ENCODE data around the gene DNMT1. TPM values are rescaled to one million over a fixed set of nuclear protein-coding genes. Genes with fewer than 3 reads are reported as not detected.

The DNMT1 gene
- polyA plus RNA-seq, 10 donors: 56.0 to 95.6 (median 69.8) TPM

GRCh38 chr19:10095948-10096614 is 98.7 kb downstream of the DNMT1 start:
- peak; percentile 92 to 96 (median 95) for DNase-seq

- no peak for DNase-seq
Measured at GRCh38 chr19:10095622-10095947, 99.2 kb downstream of the DNMT1 start.

GRCh38 chr19:10093295-10094186 is 101.2 kb downstream of the DNMT1 start:
- no peak for DNase-seq

GRCh38 chr19:10092648-10093294 is 102.0 kb downstream of the DNMT1 start:
- DNase-seq: no peak

- no peak for DNase-seq
Measured at GRCh38 chr19:10091895-10092641, 102.7 kb downstream of the DNMT1 start.

- no peak for DNase-seq
Measured at GRCh38 chr19:10091370-10091687, 103.4 kb downstream of the DNMT1 start.

GRCh38 chr19:10089801-10090375 is 104.9 kb downstream of the DNMT1 start:
- no peak for DNase-seq

- no peak for DNase-seq
Measured at GRCh38 chr19:10088949-10089554, 105.7 kb downstream of the DNMT1 start.

- DNase-seq: no peak
Measured at GRCh38 chr19:10087296-10088061, 107.3 kb downstream of the DNMT1 start.

- peak in 2 of 3 donors; percentile 21 to 65 for DNase-seq
Measured at GRCh38 chr19:10086591-10087192, 108.1 kb downstream of the DNMT1 start.

- DNase-seq: peak; percentile 38 to 93 (median 83)
Measured at GRCh38 chr19:10085641-10086590, 108.8 kb downstream of the DNMT1 start, which contains the start of gene SHFL. Gene SHFL (plus strand): TSS chr19:10086317. CDS start chr19:10086428, 111 bp downstream.

GRCh38 chr19:10084803-10085202 is 110.0 kb downstream of the DNMT1 start:
- no peak for DNase-seq

- no peak for DNase-seq
Measured at GRCh38 chr19:10083911-10084310, 110.8 kb downstream of the DNMT1 start.

Other genes starting within 250 kb of the DNMT1 start
- gene COL5A3, start 184.4 kb downstream of the DNMT1 start, polyA plus RNA-seq (ENCODE audit: insufficient read length in 10 of 10): 100 to 1,000 TPM in 1 of 10 donors, 10 to 100 TPM in 9; 55.3 to 119 (median 78.8) TPM
- not detected for gene RDH8, start 181.5 kb downstream of the DNMT1 start, polyA plus RNA-seq (ENCODE audit: insufficient read length in 10 of 10)
- 10 to 100 TPM in 6 of 10 donors, 1 to 10 TPM in 4; 7.8 to 14.2 (median 10.6) TPM for gene SHFL, start 108.6 kb downstream of the DNMT1 start, polyA plus RNA-seq (ENCODE audit: insufficient read length in 10 of 10)
- 10 to 100 TPM in 3 of 10 donors, 1 to 10 TPM in 6, under 1 TPM in 1; 0.86 to 17.8 (median 7.6) TPM for gene ANGPTL6, start 92.3 kb downstream of the DNMT1 start, polyA plus RNA-seq (ENCODE audit: insufficient read length in 10 of 10)
- gene PPAN, start 88.6 kb downstream of the DNMT1 start, polyA plus RNA-seq (ENCODE audit: insufficient read length in 10 of 10): 10 to 100 TPM; 19.0 to 34.2 (median 25.3) TPM
- gene P2RY11, start 83.3 kb downstream of the DNMT1 start, polyA plus RNA-seq (ENCODE audit: insufficient read length in 10 of 10): 10 to 100 TPM in 2 of 10 donors, 1 to 10 TPM in 8; 7.1 to 10.5 (median 8.6) TPM
- 100 to 1,000 TPM; 195 to 257 (median 239) TPM for gene EIF3G, start 75.1 kb downstream of the DNMT1 start, polyA plus RNA-seq (ENCODE audit: insufficient read length in 10 of 10)
- 10 to 100 TPM in 9 of 10 donors, 1 to 10 TPM in 1; 8.9 to 16.5 (median 13.1) TPM for gene S1PR2, start 36.4 kb upstream of the DNMT1 start, polyA plus RNA-seq (ENCODE audit: insufficient read length in 10 of 10)
- gene MRPL4, start 57.3 kb upstream of the DNMT1 start, polyA plus RNA-seq (ENCODE audit: insufficient read length in 10 of 10): 10 to 100 TPM; 21.8 to 39.6 (median 30.0) TPM
- 10 to 100 TPM in 2 of 10 donors, 1 to 10 TPM in 8; 5.9 to 11.8 (median 7.3) TPM for gene ICAM1, start 76.2 kb upstream of the DNMT1 start, polyA plus RNA-seq (ENCODE audit: insufficient read length in 10 of 10)
- gene ICAM4, start 92.0 kb upstream of the DNMT1 start, polyA plus RNA-seq (ENCODE audit: insufficient read length in 10 of 10): under 1 TPM; 0.21 to 0.82 (median 0.36) TPM
- under 1 TPM in 9 of 10 donors, not detected in 1; 0.07 to 0.28 (median 0.15) TPM for gene ICAM5, start 95.0 kb upstream of the DNMT1 start, polyA plus RNA-seq (ENCODE audit: insufficient read length in 10 of 10)
- 1 to 10 TPM; 1.7 to 6.1 (median 2.9) TPM for gene ZGLP1, start 114.9 kb upstream of the DNMT1 start, polyA plus RNA-seq (ENCODE audit: insufficient read length in 10 of 10)
- gene FDX2, start 121.1 kb upstream of the DNMT1 start, polyA plus RNA-seq (ENCODE audit: insufficient read length in 10 of 10): 10 to 100 TPM; 10.8 to 18.1 (median 14.8) TPM
- gene RAVER1, start 138.6 kb upstream of the DNMT1 start, polyA plus RNA-seq (ENCODE audit: insufficient read length in 10 of 10): 10 to 100 TPM in 8 of 10 donors, 1 to 10 TPM in 2; 9.4 to 21.1 (median 15.0) TPM
- 10 to 100 TPM in 1 of 10 donors, 1 to 10 TPM in 9; 4.5 to 15.8 (median 6.0) TPM for gene ICAM3, start 144.7 kb upstream of the DNMT1 start, polyA plus RNA-seq (ENCODE audit: insufficient read length in 10 of 10)
- 10 to 100 TPM; 49.2 to 99.2 (median 62.8) TPM for gene TYK2, start 185.6 kb upstream of the DNMT1 start, polyA plus RNA-seq (ENCODE audit: insufficient read length in 10 of 10)
- gene CDC37, start 208.6 kb upstream of the DNMT1 start, polyA plus RNA-seq (ENCODE audit: insufficient read length in 10 of 10): 100 to 1,000 TPM; 104 to 142 (median 124) TPM
- 1 to 10 TPM; 2.9 to 4.8 (median 3.9) TPM for gene PDE4A, start 225.6 kb upstream of the DNMT1 start, polyA plus RNA-seq (ENCODE audit: insufficient read length in 10 of 10)